ENCODE results near the gene CERS3.

Gene CERS3

GRCh38 chr15:100526027-100526481, 2.7 kb downstream of the CERS3 start:
- no peak for DNase-seq

- no peak for DNase-seq
These were observed 3.3 kb downstream of the CERS3 start for GRCh38 chr15:100525436-100525835.

- no peak for DNase-seq
These were observed 4.4 kb downstream of the CERS3 start for GRCh38 chr15:100524326-100524725.

- DNase-seq, result no peak
These were observed 6.8 kb downstream of the CERS3 start for GRCh38 chr15:100521907-100522306.

GRCh38 chr15:100520132-100520921, 8.4 kb downstream of the CERS3 start:
- DNase-seq, result no peak

- no peak for DNase-seq
These were observed 10.9 kb downstream of the CERS3 start for GRCh38 chr15:100517846-100518245.

- DNase-seq, result no peak
These were observed 11.9 kb downstream of the CERS3 start for GRCh38 chr15:100516643-100517512.

GRCh38 chr15:100515758-100516157, 13.0 kb downstream of the CERS3 start:
- DNase-seq, result no peak

GRCh38 chr15:100508641-100509300, 20.0 kb downstream of the CERS3 start:
- no peak for DNase-seq

- DNase-seq, result no peak
These were observed 26.1 kb downstream of the CERS3 start for GRCh38 chr15:100502651-100503050.

GRCh38 chr15:100501117-100501516, 27.6 kb downstream of the CERS3 start:
- DNase-seq, result no peak

- no peak for DNase-seq
These were observed 28.3 kb downstream of the CERS3 start for GRCh38 chr15:100500226-100500990.

GRCh38 chr15:100495861-100496260, 32.9 kb downstream of the CERS3 start:
- no peak for DNase-seq

GRCh38 chr15:100493213-100493612, 35.5 kb downstream of the CERS3 start:
- no peak for DNase-seq

- no peak for DNase-seq
These were observed 44.3 kb downstream of the CERS3 start for GRCh38 chr15:100484443-100484842.

GRCh38 chr15:100483370-100483769, 45.4 kb downstream of the CERS3 start:
- DNase-seq, result no peak

GRCh38 chr15:100476805-100477204, 51.9 kb downstream of the CERS3 start:
- no peak for DNase-seq

GRCh38 chr15:100472736-100473135, 56.0 kb downstream of the CERS3 start:
- DNase-seq, result no peak

GRCh38 chr15:100471933-100472332, 56.8 kb downstream of the CERS3 start:
- DNase-seq, result no peak

GRCh38 chr15:100468285-100468684, 60.5 kb downstream of the CERS3 start:
- no peak for DNase-seq

- no peak for DNase-seq
These were observed 62.7 kb downstream of the CERS3 start for GRCh38 chr15:100466073-100466472.

- DNase-seq, result no peak
These were observed 63.9 kb downstream of the CERS3 start for GRCh38 chr15:100464888-100465287.

GRCh38 chr15:100464256-100464655, 64.5 kb downstream of the CERS3 start:
- DNase-seq, result no peak
